MCF 10A (cell line): ENCODE measurements around the gene NFS1. TPM values are rescaled to one million over a fixed set of nuclear protein-coding genes. Genes with fewer than 3 reads are reported as not detected.
"Not testable (repeated sequence)": the region's sequence is repeated elsewhere in the genome, so short reads cannot be mapped to it uniquely, and the experiment has no call there.

Experiments used
- BruUV-seq: library from RNA; stranded (reverse); fragments of 400-500 nt; replicated peaks from 2 replicates; lab custom pipeline; 2021; lab: Mats Ljungman, UMichigan
- CTCF ChIA-PET: fragments of 300-600 bp; sonication (Branson Sonifier 250); formaldehyde crosslinking; extraction: SDS; loops from one replicate; lab custom pipeline; 2021; ENCODE audit warnings: antibody characterized with exemption, inconsistent platforms; lab: Yijun Ruan, JAX
- POLR2A ChIA-PET: fragments of 300-600, 350-650 bp; sonication (Branson Sonifier 250); formaldehyde crosslinking; extraction: SDS; loops from one replicate; lab custom pipeline; 2020; ENCODE audit warnings: antibody characterized with exemption, inconsistent platforms; lab: Yijun Ruan, JAX
- DNase-seq: peaks from one replicate; pipeline ENCODE4 v3.0.0-alpha.2; 2018; ENCODE audit not compliant: unreplicated experiment
- H3K27ac Mint-ChIP-seq: one replicate; pipeline ENCODE4 v1.8.0; 2022; ENCODE audit warnings: mild to moderate bottlenecking, low read depth, mixed read lengths; ENCODE audit not compliant: unreplicated experiment
- H3K27me3 Mint-ChIP-seq: one replicate; pipeline ENCODE4 v1.8.0; 2022; ENCODE audit warnings: mixed read lengths; ENCODE audit not compliant: insufficient read depth, unreplicated experiment
- H3K36me3 Mint-ChIP-seq: one replicate; pipeline ENCODE4 v1.8.0; 2022; ENCODE audit warnings: mild to moderate bottlenecking, moderate library complexity, mixed read lengths; ENCODE audit not compliant: insufficient read depth, unreplicated experiment
- H3K4me1 Mint-ChIP-seq: one replicate; pipeline ENCODE4 v1.8.0; 2022; ENCODE audit warnings: mixed read lengths; ENCODE audit not compliant: insufficient read depth, unreplicated experiment
- H3K4me3 Mint-ChIP-seq: one replicate; pipeline ENCODE4 v1.8.0; 2022; ENCODE audit warnings: mild to moderate bottlenecking, moderate library complexity, mixed read lengths; ENCODE audit not compliant: unreplicated experiment
- H3K9me3 Mint-ChIP-seq: one replicate; pipeline ENCODE4 v1.8.0; 2022; ENCODE audit warnings: mixed read lengths; ENCODE audit not compliant: unreplicated experiment
- intact Hi-C: fragments of 100-400 bp; cut with micrococcal nuclease; formaldehyde crosslinking; loops from 2 replicates; pipeline ENCODE4 v1.14.1; 2022
- total RNA-seq: library from RNA; stranded (reverse); gene quantifications from 2 replicates; pipeline ENCODE4 v1.2.3, GENCODE V29; 2022
- TF ChIP-seq, protein P1 (sequence below): fragments of 200-600 bp; IDR thresholded peaks from one replicate; pipeline ENCODE4 v1.8.0; 2022; ENCODE audit warnings: antibody characterized with exemption, mild to moderate bottlenecking; ENCODE audit not compliant: unreplicated experiment

The NFS1 gene
- total RNA-seq, 1 experiment from 2014 or later = 27.6 TPM

DNA sequence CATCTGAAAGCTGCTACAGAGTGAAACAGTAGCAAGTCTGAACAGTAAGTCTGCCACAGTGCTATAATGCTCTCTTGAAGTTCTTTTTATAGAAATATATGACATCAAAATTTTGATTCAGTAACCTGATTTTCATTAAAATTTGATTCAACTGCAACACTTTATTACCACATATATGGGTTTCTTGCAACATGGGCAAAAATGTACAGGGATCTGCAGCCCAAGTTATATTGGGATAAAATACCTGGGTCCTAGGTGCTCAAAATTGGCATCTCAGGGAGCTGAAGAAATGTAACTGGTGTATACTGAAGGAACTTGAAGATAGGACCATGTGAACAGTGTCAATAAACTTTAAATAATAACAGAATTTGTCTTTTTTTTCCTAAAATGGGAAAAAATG, 10.9 kb upstream of the NFS1 start:
- H3K27me3 Mint-ChIP-seq = no peaks in the 10 kb centered on the region
- TF ChIP-seq, protein P1, sequence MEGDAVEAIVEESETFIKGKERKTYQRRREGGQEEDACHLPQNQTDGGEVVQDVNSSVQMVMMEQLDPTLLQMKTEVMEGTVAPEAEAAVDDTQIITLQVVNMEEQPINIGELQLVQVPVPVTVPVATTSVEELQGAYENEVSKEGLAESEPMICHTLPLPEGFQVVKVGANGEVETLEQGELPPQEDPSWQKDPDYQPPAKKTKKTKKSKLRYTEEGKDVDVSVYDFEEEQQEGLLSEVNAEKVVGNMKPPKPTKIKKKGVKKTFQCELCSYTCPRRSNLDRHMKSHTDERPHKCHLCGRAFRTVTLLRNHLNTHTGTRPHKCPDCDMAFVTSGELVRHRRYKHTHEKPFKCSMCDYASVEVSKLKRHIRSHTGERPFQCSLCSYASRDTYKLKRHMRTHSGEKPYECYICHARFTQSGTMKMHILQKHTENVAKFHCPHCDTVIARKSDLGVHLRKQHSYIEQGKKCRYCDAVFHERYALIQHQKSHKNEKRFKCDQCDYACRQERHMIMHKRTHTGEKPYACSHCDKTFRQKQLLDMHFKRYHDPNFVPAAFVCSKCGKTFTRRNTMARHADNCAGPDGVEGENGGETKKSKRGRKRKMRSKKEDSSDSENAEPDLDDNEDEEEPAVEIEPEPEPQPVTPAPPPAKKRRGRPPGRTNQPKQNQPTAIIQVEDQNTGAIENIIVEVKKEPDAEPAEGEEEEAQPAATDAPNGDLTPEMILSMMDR = no peak
- H3K4me1 Mint-ChIP-seq = peaks cover 13% of the 10 kb centered on the region
- H3K36me3 Mint-ChIP-seq = peaks cover 99% of the 10 kb centered on the region
- intact Hi-C loops = no loop called here
- BruUV-seq = no TSS peak
- CTCF ChIA-PET = interaction anchor here (0.6 to 1.7 kb wide), 4 partner anchors 8 to 175 kb away, joined by 3 to 4 read pairs (median 3); no protein-coding TSS in a partner anchor
- H3K27ac Mint-ChIP-seq = no peak overlapping the region
- no peak overlapping the region for H3K4me3 Mint-ChIP-seq
- POLR2A ChIA-PET = interaction anchor here (0.7 to 14.8 kb wide), 11 partner anchors 9 to 174 kb away, joined by 3 to 266 read pairs (median 5); partner anchors contain the start of genes NFS1, PHF20, RBM39 and ROMO1
- H3K9me3 Mint-ChIP-seq = no peaks in the 10 kb centered on the region
- no peak for DNase-seq

DNA sequence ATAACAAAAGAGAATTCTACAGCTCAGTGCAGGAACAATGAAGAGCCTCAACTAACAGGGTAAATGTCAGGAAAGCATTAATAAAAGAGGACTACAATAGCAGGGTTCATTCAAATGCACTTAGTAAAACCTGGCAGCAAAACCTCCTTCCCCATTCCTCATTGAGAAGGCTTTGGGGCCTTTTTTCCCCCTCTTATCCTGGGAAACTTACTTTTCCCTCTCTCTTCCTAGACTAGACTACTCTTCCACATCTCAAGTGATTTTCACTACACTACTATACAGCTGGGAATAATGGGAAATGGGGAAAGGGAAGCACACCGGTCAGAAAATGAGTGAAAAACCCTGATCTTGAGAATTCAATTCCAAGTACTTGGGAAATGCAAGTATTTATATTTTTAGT, 10.1 kb upstream of the NFS1 start:
- TF ChIP-seq, protein P1 = no peak
- intact Hi-C loops = no loop called here

DNA sequence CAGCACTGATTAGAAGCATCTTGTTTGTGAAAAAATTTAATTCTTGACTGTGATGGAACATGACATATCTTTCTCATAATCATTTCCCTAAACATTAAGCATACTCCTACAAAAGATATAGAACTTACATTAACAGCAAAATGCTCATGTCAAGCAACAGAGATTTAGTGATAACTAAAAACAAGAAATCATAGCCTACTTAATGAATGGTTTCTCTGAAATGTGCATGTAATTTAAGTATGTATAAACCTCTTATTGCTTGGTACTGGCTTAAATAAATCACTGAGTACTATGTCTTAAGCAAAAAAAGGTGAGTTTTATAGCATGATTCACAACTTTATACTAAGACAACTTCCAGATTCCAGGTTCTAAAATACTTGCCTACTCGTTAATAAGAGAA, 9.3 kb upstream of the NFS1 start:
- Mint-ChIP-seq H3K27ac (no peak overlapping the region), H3K27me3 (no peaks in the 10 kb centered on the region), H3K4me3 (no peak overlapping the region), H3K9me3 (no peaks in the 10 kb centered on the region), H3K36me3 (peaks cover 99% of the 10 kb centered on the region), H3K4me1 (peaks cover 17% of the 10 kb centered on the region)
- ChIA-PET POLR2A (interaction anchor here (0.6 to 14.8 kb wide), 10 partner anchors 7 to 246 kb away, joined by 3 to 266 read pairs (median 9); partner anchors contain the start of genes NFS1, RBM39, ROMO1 and SCAND1), CTCF (interaction anchor here (1.0 kb wide), 1 partner anchor 10 kb away, joined by 3 read pairs; no protein-coding TSS in a partner anchor)
- no TSS peak for BruUV-seq
- intact Hi-C loops = no loop called here
- TF ChIP-seq, protein P1 = no peak
- no peak for DNase-seq

More for the DNA sequence above, 10.1 kb upstream of the NFS1 start:
- H3K36me3 Mint-ChIP-seq = peaks cover 99% of the 10 kb centered on the region
- DNase-seq = no peak
- H3K27ac Mint-ChIP-seq = no peak overlapping the region
- peaks cover 13% of the 10 kb centered on the region for H3K4me1 Mint-ChIP-seq
- ChIA-PET POLR2A (interaction anchor here (0.6 to 14.8 kb wide), 10 partner anchors 8 to 245 kb away, joined by 3 to 266 read pairs (median 4); partner anchors contain the start of genes NFS1, PHF20, RBM39 and ROMO1), CTCF (interaction anchor here (0.8 kb wide), 1 partner anchor 176 kb away, joined by 3 read pairs; no protein-coding TSS in a partner anchor)
- no peaks in the 10 kb centered on the region for H3K9me3 Mint-ChIP-seq
- no peaks in the 10 kb centered on the region for H3K27me3 Mint-ChIP-seq
- no peak overlapping the region for H3K4me3 Mint-ChIP-seq
- no TSS peak for BruUV-seq

DNA sequence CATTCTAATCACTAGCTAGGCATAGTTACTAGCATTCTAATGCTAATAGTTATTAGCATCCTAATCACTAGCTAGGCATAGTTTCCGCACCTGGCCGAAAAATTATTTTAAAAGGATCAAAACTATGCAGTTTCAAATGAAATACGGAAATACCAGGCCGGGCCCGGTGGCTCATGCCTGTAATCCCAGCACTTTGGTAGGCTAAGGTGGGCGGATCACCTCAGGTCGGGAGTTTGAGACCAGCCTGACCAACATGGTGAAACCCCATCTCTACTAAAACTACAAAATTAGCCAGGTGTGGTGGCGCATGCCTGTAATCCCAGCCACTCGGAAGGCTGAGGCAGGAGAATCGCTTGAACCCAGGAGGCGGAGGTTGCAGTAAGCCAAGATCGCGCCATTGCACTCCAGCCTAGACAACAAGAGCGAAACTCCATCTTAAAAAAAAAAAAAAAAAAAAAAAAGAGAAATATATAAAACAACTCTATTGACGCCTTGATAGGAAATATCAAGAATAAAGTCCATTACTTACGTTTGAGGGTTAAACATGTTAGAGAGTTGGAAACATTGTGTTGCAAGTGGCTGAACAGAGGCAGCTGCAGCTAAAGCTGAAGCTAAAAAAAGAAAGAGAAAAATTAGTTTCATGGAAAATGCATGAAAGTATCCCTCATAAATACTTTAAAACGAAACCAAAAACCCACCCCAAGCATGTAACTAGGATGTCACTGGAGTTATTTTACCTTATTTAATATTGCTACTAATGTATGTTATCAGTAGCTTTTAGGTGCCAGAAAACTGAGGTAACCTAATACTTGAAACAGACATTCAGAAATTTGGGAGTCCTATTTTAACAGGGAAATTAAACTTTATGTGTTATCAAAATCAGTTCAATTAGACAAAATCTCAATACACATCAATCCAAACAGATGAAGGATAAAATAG, 7.7 kb upstream of the NFS1 start:
- not testable (repeated sequence) for H3K27ac Mint-ChIP-seq, DNase-seq
- CTCF ChIA-PET = interaction anchor here (0.6 kb wide), 1 partner anchor 190 kb away, joined by 3 read pairs; no protein-coding TSS in a partner anchor

DNA sequence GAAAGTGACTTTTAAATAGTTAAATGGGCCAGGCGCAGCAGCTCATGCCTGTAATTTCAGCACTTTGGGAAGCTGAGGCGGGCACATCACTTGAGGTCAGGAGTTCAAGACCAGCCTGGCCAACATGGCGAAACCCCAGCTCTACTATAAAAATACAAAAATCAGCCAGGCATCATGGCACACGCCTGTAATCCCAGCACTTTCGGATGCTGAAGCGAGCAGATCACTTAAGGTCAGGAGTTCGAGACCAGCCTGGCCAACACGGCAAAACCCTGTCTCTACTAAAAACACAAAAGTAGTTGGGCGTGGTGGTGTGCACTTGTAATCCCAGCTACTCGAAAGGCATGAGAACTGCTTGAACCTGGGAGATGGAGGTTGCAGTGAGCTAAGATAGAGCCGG, 6.7 kb upstream of the NFS1 start:
- intact Hi-C loops, H3K9me3 Mint-ChIP-seq, H3K27me3 Mint-ChIP-seq, H3K4me3 Mint-ChIP-seq, H3K4me1 Mint-ChIP-seq, BruUV-seq, H3K27ac Mint-ChIP-seq, DNase-seq: not testable (repeated sequence)
- ChIA-PET POLR2A (interaction anchor here (0.6 to 14.8 kb wide), 10 partner anchors 12 to 249 kb away, joined by 3 to 266 read pairs (median 6); partner anchors contain the start of genes RBM39 and SCAND1), CTCF (interaction anchor here (1.2 kb wide), 1 partner anchor 9 kb away, joined by 4 read pairs; no protein-coding TSS in a partner anchor)
- peaks cover 99% of the 10 kb centered on the region for H3K36me3 Mint-ChIP-seq

More for the DNA sequence above, 7.7 kb upstream of the NFS1 start:
- H3K27me3 Mint-ChIP-seq, BruUV-seq, H3K4me3 Mint-ChIP-seq, intact Hi-C loops, H3K9me3 Mint-ChIP-seq: not testable (repeated sequence)
- H3K36me3 Mint-ChIP-seq = peaks cover 99% of the 10 kb centered on the region
- H3K4me1 Mint-ChIP-seq = peaks cover 18% of the 10 kb centered on the region
- POLR2A ChIA-PET = interaction anchor here (0.7 to 14.8 kb wide), 10 partner anchors 5 to 248 kb away, joined by 3 to 266 read pairs (median 8); partner anchors contain the start of genes NFS1, RBM39, ROMO1 and SCAND1
